ENCODE measurements around the gene CCL18.

- TF ChIP-seq CTCF (IDR thresholded peaks at IDR 0.05) = no peak
- no peak for TF ChIP-seq POLR2A (IDR thresholded peaks at IDR 0.05)
Observed at GRCh38 chr17:36092230-36092629, 28.2 kb downstream of the CCL18 start.
